Activated T-helper 17 cell treated with anti-CD3 and anti-CD28 coated beads, Interleukin-2, amount 50 U/mL, for 72 hours (primary cell): ENCODE results near the gene SLC26A3. TPM values are rescaled to one million over a fixed set of nuclear protein-coding genes. Genes with fewer than 3 reads are reported as not detected.

Experiments
- ATAC-seq: fragments of 150-1000 bp; cut with Tn5 transposase; replicated peaks from 2 replicates; pipeline ENCODE4 v1.10.0; 2021; ENCODE audit warnings: mild to moderate bottlenecking, moderate library complexity
- H3K27ac Mint-ChIP-seq: one replicate; pipeline ENCODE4 v1.8.0; 2022; ENCODE audit warnings: mixed read lengths
- H3K27me3 Mint-ChIP-seq: one replicate; pipeline ENCODE4 v1.8.0; 2022; ENCODE audit warnings: mixed read lengths
- H3K36me3 Mint-ChIP-seq: one replicate; pipeline ENCODE4 v1.8.0; 2022; ENCODE audit warnings: low read depth, mild to moderate bottlenecking, mixed read lengths
- H3K4me1 Mint-ChIP-seq: one replicate; pipeline ENCODE4 v1.8.0; 2022; ENCODE audit warnings: mixed read lengths
- H3K4me3 Mint-ChIP-seq: one replicate; pipeline ENCODE4 v1.8.0; 2022; ENCODE audit warnings: mild to moderate bottlenecking, mixed read lengths
- H3K9me3 Mint-ChIP-seq: one replicate; pipeline ENCODE4 v1.8.0; 2022; ENCODE audit warnings: mixed read lengths
- total RNA-seq, 2 donors: library from RNA; stranded (reverse); gene quantifications; one replicate each; pipeline ENCODE4 v1.2.3, GENCODE V29; 2022

The SLC26A3 gene
- total RNA-seq, 2 donors from 2014 or later: not detected

DNA sequence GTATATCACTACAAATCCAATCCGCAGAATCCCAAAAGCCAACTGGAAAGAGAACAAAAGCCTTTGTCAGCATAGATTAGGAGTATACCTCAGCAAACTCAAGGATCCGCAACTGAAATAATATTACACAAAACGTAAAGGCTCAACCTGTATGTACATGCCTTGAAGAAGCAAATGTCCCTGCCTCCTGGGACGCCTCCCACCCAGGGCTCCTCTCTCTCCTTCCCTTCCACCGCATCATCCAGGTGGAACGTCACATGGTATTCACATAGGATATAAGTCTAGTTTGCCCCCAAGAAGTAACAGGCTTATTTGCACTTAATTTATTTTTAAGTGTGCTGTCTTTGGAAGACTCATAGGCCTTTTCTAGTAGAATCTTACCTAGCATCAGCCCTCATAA, 13.4 kb downstream of the SLC26A3 start:
- peaks cover 18% of the 10 kb centered on the region for H3K4me1 Mint-ChIP-seq
- no peaks in the 10 kb centered on the region for H3K27me3 Mint-ChIP-seq
- no peak overlapping the region for H3K4me3 Mint-ChIP-seq
- no peaks in the 10 kb centered on the region for H3K9me3 Mint-ChIP-seq
- H3K27ac Mint-ChIP-seq: no peak overlapping the region
- no peak for ATAC-seq
- no peaks in the 10 kb centered on the region for H3K36me3 Mint-ChIP-seq

DNA sequence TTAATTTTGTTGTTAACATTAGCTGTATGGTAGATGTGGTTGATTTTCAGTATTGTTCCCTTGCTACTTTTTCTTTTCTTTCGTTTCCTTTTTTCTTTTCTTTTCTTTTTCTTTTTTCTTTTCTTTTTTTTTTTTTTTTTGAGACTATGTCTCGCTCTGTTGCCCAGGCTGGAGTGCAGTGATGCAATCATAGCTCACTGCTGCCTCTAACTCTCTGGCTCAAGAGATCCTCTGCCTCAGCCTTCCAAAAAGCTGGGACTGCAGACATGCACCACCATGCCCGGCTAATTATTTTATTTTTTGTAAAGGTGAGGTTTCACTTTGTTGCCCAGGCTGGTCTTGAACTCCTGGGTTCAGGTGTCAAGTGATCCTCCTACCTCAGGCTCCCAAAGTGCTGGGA, 14.4 kb downstream of the SLC26A3 start:
- Mint-ChIP-seq H3K27ac (no peak overlapping the region), H3K36me3 (no peaks in the 10 kb centered on the region), H3K4me3 (no peak overlapping the region), H3K9me3 (no peaks in the 10 kb centered on the region), H3K4me1 (peaks cover 18% of the 10 kb centered on the region), H3K27me3 (no peaks in the 10 kb centered on the region)
- ATAC-seq: no peak

DNA sequence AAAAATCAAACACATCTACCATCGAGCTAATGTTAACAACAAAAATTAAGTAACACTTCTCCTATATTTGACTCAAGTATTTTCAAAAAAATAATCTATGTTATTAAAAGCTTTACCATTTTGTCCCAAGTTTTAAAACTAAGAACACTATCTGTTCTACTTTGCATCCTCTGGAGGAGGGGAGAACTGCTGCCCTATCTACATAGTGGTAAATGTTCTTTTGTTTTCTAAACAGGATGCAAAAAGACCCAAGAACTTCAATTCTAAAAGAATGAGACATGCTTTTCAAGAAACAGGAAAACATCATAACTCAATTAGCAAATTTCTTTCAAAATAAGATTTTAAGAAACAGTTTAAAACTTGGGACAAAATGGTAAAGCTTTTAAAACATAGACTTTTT, 14.8 kb downstream of the SLC26A3 start:
- no peak for ATAC-seq
- H3K27ac Mint-ChIP-seq: no peak overlapping the region
- H3K27me3 Mint-ChIP-seq: no peaks in the 10 kb centered on the region
- no peaks in the 10 kb centered on the region for H3K36me3 Mint-ChIP-seq
- peaks cover 18% of the 10 kb centered on the region for H3K4me1 Mint-ChIP-seq
- no peaks in the 10 kb centered on the region for H3K9me3 Mint-ChIP-seq
- H3K4me3 Mint-ChIP-seq: no peak overlapping the region

DNA sequence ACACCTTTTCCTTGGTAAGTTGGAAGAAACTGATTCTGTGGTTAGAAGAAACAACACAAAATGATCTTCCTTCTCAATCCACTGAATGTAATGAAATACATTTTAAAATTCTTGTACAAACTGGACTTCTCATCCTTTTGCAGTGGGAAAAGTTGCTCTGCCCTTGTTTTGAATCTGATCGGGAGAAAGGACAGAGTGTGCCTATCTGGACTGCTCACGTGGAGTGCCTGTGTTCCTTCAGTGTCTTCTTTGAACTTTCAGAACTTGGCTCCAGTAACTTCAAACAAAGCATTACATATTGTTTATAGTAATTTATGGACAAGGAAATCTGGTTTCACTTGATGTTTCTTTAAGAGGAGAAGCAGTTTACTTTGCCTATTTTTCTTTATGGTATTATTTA, 17.1 kb downstream of the SLC26A3 start:
- H3K9me3 Mint-ChIP-seq: no peaks in the 10 kb centered on the region

GRCh38 chr7:107785170-107785569, 17.9 kb downstream of the SLC26A3 start:
- Mint-ChIP-seq H3K27ac (no peak overlapping the region), H3K27me3 (no peaks in the 10 kb centered on the region), H3K9me3 (no peaks in the 10 kb centered on the region), H3K4me1 (peaks cover 18% of the 10 kb centered on the region), H3K36me3 (no peaks in the 10 kb centered on the region), H3K4me3 (peak overlapping the region; percentile 25)
- ATAC-seq: peak; percentile 69

More for the DNA sequence above, 17.1 kb downstream of the SLC26A3 start:
- H3K27ac Mint-ChIP-seq: no peak overlapping the region
- ATAC-seq: no peak
- peak overlapping the region; percentile 25 for H3K4me3 Mint-ChIP-seq
- peaks cover 18% of the 10 kb centered on the region for H3K4me1 Mint-ChIP-seq
- no peaks in the 10 kb centered on the region for H3K27me3 Mint-ChIP-seq
- H3K36me3 Mint-ChIP-seq: no peaks in the 10 kb centered on the region

GRCh38 chr7:107783648-107784047, 19.4 kb downstream of the SLC26A3 start:
- Mint-ChIP-seq H3K27me3 (no peaks in the 10 kb centered on the region), H3K27ac (no peak overlapping the region), H3K36me3 (no peaks in the 10 kb centered on the region), H3K4me3 (no peak overlapping the region), H3K9me3 (no peaks in the 10 kb centered on the region), H3K4me1 (peaks cover 18% of the 10 kb centered on the region)
- ATAC-seq: no peak

- H3K36me3 Mint-ChIP-seq: no peaks in the 10 kb centered on the region
- H3K27me3 Mint-ChIP-seq: no peaks in the 10 kb centered on the region
- no peak for ATAC-seq
- no peaks in the 10 kb centered on the region for H3K9me3 Mint-ChIP-seq
- H3K4me1 Mint-ChIP-seq: peaks cover 10% of the 10 kb centered on the region
- H3K4me3 Mint-ChIP-seq: no peak overlapping the region
- H3K27ac Mint-ChIP-seq: no peak overlapping the region
Measured at GRCh38 chr7:107782374-107782773, 20.6 kb downstream of the SLC26A3 start.

GRCh38 chr7:107779647-107780099, 23.4 kb downstream of the SLC26A3 start:
- Mint-ChIP-seq H3K4me3 (no peak overlapping the region), H3K27ac (no peak overlapping the region), H3K4me1 (no peaks in the 10 kb centered on the region), H3K9me3 (no peaks in the 10 kb centered on the region), H3K27me3 (no peaks in the 10 kb centered on the region), H3K36me3 (no peaks in the 10 kb centered on the region)
- ATAC-seq: no peak

GRCh38 chr7:107778283-107778682, 24.7 kb downstream of the SLC26A3 start:
- Mint-ChIP-seq H3K9me3 (no peaks in the 10 kb centered on the region), H3K27me3 (no peaks in the 10 kb centered on the region), H3K4me1 (no peaks in the 10 kb centered on the region), H3K36me3 (no peaks in the 10 kb centered on the region), H3K27ac (no peak overlapping the region), H3K4me3 (no peak overlapping the region)
- no peak for ATAC-seq

- Mint-ChIP-seq H3K27ac (no peak overlapping the region), H3K36me3 (no peaks in the 10 kb centered on the region), H3K4me1 (no peaks in the 10 kb centered on the region)
Measured at GRCh38 chr7:107777702-107778101, 25.3 kb downstream of the SLC26A3 start.

DNA sequence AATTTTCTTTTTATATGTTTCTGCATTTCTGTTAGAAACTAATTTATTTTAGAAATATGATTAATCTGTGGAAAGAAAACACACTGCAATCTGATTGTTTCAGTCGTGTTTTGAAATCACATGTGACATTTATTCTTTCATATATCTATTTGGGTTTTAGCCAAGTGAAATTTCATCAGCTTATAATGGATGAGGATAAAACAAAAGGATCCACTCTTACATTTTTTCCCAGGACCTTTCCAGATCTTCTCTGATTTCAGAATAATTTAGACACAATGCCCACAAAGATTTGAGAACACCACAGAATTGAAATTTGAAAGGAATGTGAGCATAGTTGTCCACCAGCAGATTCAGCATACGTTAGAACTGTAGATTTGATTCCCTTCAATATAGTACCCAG, 30.0 kb downstream of the SLC26A3 start:
- Mint-ChIP-seq H3K36me3 (no peaks in the 10 kb centered on the region), H3K27ac (no peak overlapping the region), H3K27me3 (no peaks in the 10 kb centered on the region), H3K9me3 (no peaks in the 10 kb centered on the region), H3K4me3 (no peak overlapping the region), H3K4me1 (peaks cover 4% of the 10 kb centered on the region)
- no peak for ATAC-seq

More at GRCh38 chr7:107777702-107778101, 25.3 kb downstream of the SLC26A3 start:
- no peaks in the 10 kb centered on the region for H3K27me3 Mint-ChIP-seq
- no peak overlapping the region for H3K4me3 Mint-ChIP-seq
- no peaks in the 10 kb centered on the region for H3K9me3 Mint-ChIP-seq
- no peak for ATAC-seq

DNA sequence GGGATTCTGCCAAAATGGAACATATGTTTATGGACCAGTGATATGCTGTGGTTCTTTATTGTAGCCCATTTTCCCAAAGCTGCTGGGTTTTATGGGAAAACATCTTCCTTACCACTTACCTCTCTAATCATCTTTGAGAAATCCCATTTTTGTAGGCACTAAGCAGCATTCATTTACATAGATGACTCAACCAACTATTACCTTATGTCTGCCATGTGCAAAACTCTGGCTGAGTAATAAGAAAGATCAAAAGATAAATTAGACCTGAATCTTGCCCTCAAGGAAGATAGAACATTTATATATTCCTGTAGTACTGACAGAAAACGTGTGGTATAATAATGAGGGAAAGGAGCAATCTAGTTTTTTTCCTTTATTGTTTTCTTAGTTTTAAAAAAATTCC, 34.8 kb downstream of the SLC26A3 start:
- H3K27me3 Mint-ChIP-seq: no peaks in the 10 kb centered on the region
- H3K9me3 Mint-ChIP-seq: no peaks in the 10 kb centered on the region
- no peak overlapping the region for H3K4me3 Mint-ChIP-seq
- no peak overlapping the region for H3K27ac Mint-ChIP-seq
- H3K36me3 Mint-ChIP-seq: no peaks in the 10 kb centered on the region
- peak; percentile 65 for ATAC-seq
- H3K4me1 Mint-ChIP-seq: peaks cover 9% of the 10 kb centered on the region

DNA sequence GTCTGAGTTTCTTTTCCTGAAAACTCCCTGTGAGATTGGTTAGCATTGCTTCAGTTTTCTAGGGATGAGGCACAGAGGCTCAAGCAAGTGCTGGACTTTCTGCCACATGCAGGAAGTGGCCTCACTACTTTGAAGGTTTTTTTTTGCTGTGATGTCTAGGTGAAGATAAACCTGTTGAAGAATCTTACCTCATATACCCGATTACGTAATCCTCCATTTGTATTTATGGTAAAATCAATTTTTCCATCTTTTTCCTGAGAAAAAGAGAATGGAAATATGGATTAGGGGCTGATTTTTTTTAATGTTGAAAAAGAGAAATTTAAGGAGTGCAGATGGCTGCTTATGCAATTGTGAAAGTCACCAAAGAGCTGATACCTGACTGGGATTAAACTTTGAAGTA, 35.6 kb downstream of the SLC26A3 start:
- no peak overlapping the region for H3K27ac Mint-ChIP-seq
- H3K9me3 Mint-ChIP-seq: no peaks in the 10 kb centered on the region
- peaks cover 9% of the 10 kb centered on the region for H3K4me1 Mint-ChIP-seq
- H3K4me3 Mint-ChIP-seq: no peak overlapping the region
- no peak for ATAC-seq
- H3K36me3 Mint-ChIP-seq: no peaks in the 10 kb centered on the region
- H3K27me3 Mint-ChIP-seq: no peaks in the 10 kb centered on the region

GRCh38 chr7:107758667-107759066, 44.4 kb downstream of the SLC26A3 start:
- no peak for ATAC-seq
- Mint-ChIP-seq H3K4me1 (no peaks in the 10 kb centered on the region), H3K27me3 (no peaks in the 10 kb centered on the region), H3K9me3 (no peaks in the 10 kb centered on the region), H3K27ac (no peak overlapping the region), H3K4me3 (no peak overlapping the region), H3K36me3 (peaks cover 78% of the 10 kb centered on the region)

DNA sequence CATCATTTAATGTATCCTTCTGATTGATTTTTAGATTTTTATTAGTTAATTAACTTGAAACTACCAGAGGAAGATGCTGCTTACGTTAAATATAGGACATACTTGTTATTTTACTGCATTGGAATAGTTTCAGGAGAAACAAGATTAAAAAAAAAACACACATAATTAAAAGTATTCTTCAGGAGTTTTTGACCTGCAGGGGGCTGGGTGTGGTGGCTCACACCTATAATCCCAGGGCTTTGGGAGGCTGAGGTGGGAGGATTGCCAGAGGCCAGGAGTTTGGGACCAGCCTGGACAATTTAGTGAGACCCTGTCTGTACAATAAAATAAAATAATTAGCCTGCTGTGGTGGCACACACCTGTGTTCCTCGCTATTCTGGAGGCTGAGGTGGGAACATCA, 48.4 kb downstream of the SLC26A3 start:
- no peaks in the 10 kb centered on the region for H3K27me3 Mint-ChIP-seq
- H3K9me3 Mint-ChIP-seq: no peaks in the 10 kb centered on the region
- H3K27ac Mint-ChIP-seq: no peak overlapping the region
- H3K4me3 Mint-ChIP-seq: no peak overlapping the region
- no peak for ATAC-seq
- peaks cover 100% of the 10 kb centered on the region for H3K36me3 Mint-ChIP-seq
- peaks cover 12% of the 10 kb centered on the region for H3K4me1 Mint-ChIP-seq

DNA sequence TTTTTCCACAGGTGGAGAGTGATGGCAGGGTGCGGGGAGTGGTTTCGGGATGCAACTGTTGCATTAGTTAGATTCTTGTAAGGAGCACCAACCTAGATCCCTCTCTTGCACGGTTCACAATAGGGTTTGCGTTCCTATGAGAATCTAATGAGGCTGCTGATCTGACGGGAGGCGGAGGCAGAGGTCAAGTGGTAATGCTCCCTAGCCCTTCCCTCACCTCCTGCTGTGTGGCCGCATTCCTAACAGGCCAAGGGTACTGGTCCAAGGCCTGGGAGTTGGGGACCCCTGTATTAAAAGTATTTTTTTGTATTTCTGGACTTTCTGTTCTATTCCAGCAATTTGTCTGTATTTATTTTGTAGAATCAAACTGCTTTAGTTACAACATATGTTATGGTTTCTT, 51.9 kb downstream of the SLC26A3 start:
- Mint-ChIP-seq H3K9me3 (no peaks in the 10 kb centered on the region), H3K36me3 (peaks cover 97% of the 10 kb centered on the region), H3K27ac (no peak overlapping the region), H3K4me3 (no peak overlapping the region), H3K27me3 (no peaks in the 10 kb centered on the region), H3K4me1 (peaks cover 20% of the 10 kb centered on the region)
- no peak for ATAC-seq
